SJCRH30 (cell line): Measurements from ENCODE around the gene ADAMTSL3. TPM values are rescaled to one million over a fixed set of nuclear protein-coding genes. Genes with fewer than 3 reads are reported as not detected.

ENCODE experiments used
- DNase-seq, 2 experiments: peaks; one replicate each; pipeline ENCODE4 v3.0.0-alpha.2; 2015 to 2020
- H3K27ac ChIP-seq: fragments of 250-450 bp; sonication (Bioruptor Pico); 2 replicates; pipeline ENCODE4 v1.5.1; 2020; ENCODE audit warnings: mild to moderate bottlenecking, moderate library complexity
- H3K27me3 ChIP-seq: fragments of 250-450 bp; sonication (Bioruptor Pico); 2 replicates; pipeline ENCODE4 v1.5.1; 2020; ENCODE audit warnings: mild to moderate bottlenecking, moderate library complexity
- H3K36me3 ChIP-seq: fragments of 250-450 bp; sonication (Bioruptor Pico); 2 replicates; pipeline ENCODE4 v1.5.1; 2020; ENCODE audit warnings: mild to moderate bottlenecking, moderate library complexity
- H3K4me1 ChIP-seq: fragments of 250-450 bp; sonication (Bioruptor Pico); 2 replicates; pipeline ENCODE4 v1.5.1; 2020; ENCODE audit warnings: mild to moderate bottlenecking, moderate library complexity
- H3K4me3 ChIP-seq: fragments of 250-450 bp; sonication (Bioruptor Pico); 2 replicates; pipeline ENCODE4 v1.5.1; 2020; ENCODE audit warnings: mild to moderate bottlenecking, moderate library complexity
- H3K9me3 ChIP-seq: fragments of 250-450 bp; sonication (Bioruptor Pico); replicated peaks from 2 replicates; pipeline ENCODE4 v1.5.1; 2020; ENCODE audit warnings: mild to moderate bottlenecking, moderate library complexity
- total RNA-seq: library from RNA; depleted of rRNA; stranded (reverse); fragments of >200 nt; shearing (Covaris generic); gene quantifications from 2 replicates; pipeline ENCODE4 v1.2.3, GENCODE V29; 2014

Gene ADAMTSL3
- total RNA-seq, 1 experiment from 2014 or later: 0.22 TPM

GRCh38 chr15:83890587-83890986 lies 236.7 kb downstream of the ADAMTSL3 start:
- Histone ChIP-seq H3K4me3 (no peak overlapping the region), H3K27ac (no peak overlapping the region), H3K36me3 (no peaks in the 10 kb centered on the region), H3K9me3 (no peaks in the 10 kb centered on the region; the same call in 1 of the 2 replicates), H3K27me3 (no peaks in the 10 kb centered on the region; the same call in 1 of the 2 replicates), H3K4me1 (no peaks in the 10 kb centered on the region)
- DNase-seq: no peak

- H3K4me3 ChIP-seq: no peak overlapping the region
- H3K9me3 ChIP-seq: no peaks in the 10 kb centered on the region; the same call in 1 of the 2 replicates
- H3K36me3 ChIP-seq: no peaks in the 10 kb centered on the region
- no peaks in the 10 kb centered on the region for H3K4me1 ChIP-seq
- no peak overlapping the region for H3K27ac ChIP-seq
- DNase-seq: no peak
- H3K27me3 ChIP-seq: no peaks in the 10 kb centered on the region; the same call in 1 of the 2 replicates
Observed at GRCh38 chr15:83892498-83892897, 238.6 kb downstream of the ADAMTSL3 start.

- Histone ChIP-seq H3K36me3 (no peaks in the 10 kb centered on the region), H3K27ac (no peak overlapping the region), H3K27me3 (no peaks in the 10 kb centered on the region; the same call in 1 of the 2 replicates), H3K4me1 (no peaks in the 10 kb centered on the region), H3K4me3 (no peak overlapping the region), H3K9me3 (no peaks in the 10 kb centered on the region; the same call in 1 of the 2 replicates)
- no peak for DNase-seq
Observed at GRCh38 chr15:83893308-83893707, 239.4 kb downstream of the ADAMTSL3 start.

GRCh38 chr15:83897037-83897436 lies 243.1 kb downstream of the ADAMTSL3 start:
- Histone ChIP-seq H3K27me3 (no peaks in the 10 kb centered on the region), H3K27ac (no peak overlapping the region), H3K9me3 (0 out of 2 replicates have a peak, but pooled peaks cover 2% of the 10 kb centered on the region), H3K4me1 (no peaks in the 10 kb centered on the region), H3K4me3 (no peak overlapping the region), H3K36me3 (no peaks in the 10 kb centered on the region)
- DNase-seq: no peak

- DNase-seq: no peak
- Histone ChIP-seq H3K9me3 (0 out of 2 replicates have a peak, but pooled peaks cover 2% of the 10 kb centered on the region), H3K27me3 (no peaks in the 10 kb centered on the region), H3K27ac (no peak overlapping the region), H3K36me3 (no peaks in the 10 kb centered on the region), H3K4me1 (no peaks in the 10 kb centered on the region), H3K4me3 (no peak overlapping the region)
Observed at GRCh38 chr15:83898361-83898760, 244.4 kb downstream of the ADAMTSL3 start.

GRCh38 chr15:83899670-83900069 lies 245.7 kb downstream of the ADAMTSL3 start:
- no peak for DNase-seq
- Histone ChIP-seq H3K4me1 (peaks cover 1% of the 10 kb centered on the region), H3K27me3 (no peaks in the 10 kb centered on the region), H3K9me3 (0 out of 2 replicates have a peak, but pooled peaks cover 2% of the 10 kb centered on the region), H3K4me3 (no peak overlapping the region), H3K36me3 (no peaks in the 10 kb centered on the region), H3K27ac (no peak overlapping the region)

- Histone ChIP-seq H3K27ac (peak overlapping the region; percentile 61), H3K4me1 (peaks cover 9% of the 10 kb centered on the region), H3K9me3 (peaks cover 4% of the 10 kb centered on the region; the same call in 1 of the 2 replicates), H3K4me3 (peak overlapping the region; percentile 9), H3K27me3 (no peaks in the 10 kb centered on the region), H3K36me3 (no peaks in the 10 kb centered on the region)
- peak; percentile 83 to 92 for DNase-seq
Observed at GRCh38 chr15:83904107-83905040, 250.5 kb downstream of the ADAMTSL3 start.

- Histone ChIP-seq H3K4me3 (no peak overlapping the region), H3K27me3 (no peaks in the 10 kb centered on the region), H3K9me3 (peaks cover 4% of the 10 kb centered on the region; the same call in 1 of the 2 replicates), H3K36me3 (no peaks in the 10 kb centered on the region), H3K4me1 (peaks cover 9% of the 10 kb centered on the region), H3K27ac (no peak overlapping the region)
- no peak for DNase-seq
Observed at GRCh38 chr15:83905556-83906273, 251.8 kb downstream of the ADAMTSL3 start.

GRCh38 chr15:83911345-83911744 lies 257.4 kb downstream of the ADAMTSL3 start:
- DNase-seq: no peak
- H3K9me3 ChIP-seq: peaks cover 4% of the 10 kb centered on the region; the same call in 1 of the 2 replicates
- no peaks in the 10 kb centered on the region for H3K36me3 ChIP-seq
- H3K4me3 ChIP-seq: no peak overlapping the region
- H3K27ac ChIP-seq: no peak overlapping the region
- H3K27me3 ChIP-seq: no peaks in the 10 kb centered on the region
- peaks cover 8% of the 10 kb centered on the region for H3K4me1 ChIP-seq

- Histone ChIP-seq H3K4me3 (no peak overlapping the region), H3K27me3 (no peaks in the 10 kb centered on the region), H3K27ac (no peak overlapping the region), H3K4me1 (peaks cover 8% of the 10 kb centered on the region), H3K36me3 (no peaks in the 10 kb centered on the region), H3K9me3 (peaks cover 4% of the 10 kb centered on the region; the same call in 1 of the 2 replicates)
- DNase-seq: no peak
Observed at GRCh38 chr15:83912343-83912742, 258.4 kb downstream of the ADAMTSL3 start.

- no peaks in the 10 kb centered on the region for H3K36me3 ChIP-seq
- H3K27ac ChIP-seq: no peak overlapping the region
- H3K4me3 ChIP-seq: no peak overlapping the region
- H3K9me3 ChIP-seq: peaks cover 4% of the 10 kb centered on the region; the same call in 1 of the 2 replicates
- DNase-seq: no peak
- H3K27me3 ChIP-seq: no peaks in the 10 kb centered on the region
- peaks cover 8% of the 10 kb centered on the region for H3K4me1 ChIP-seq
Observed at GRCh38 chr15:83913034-83913632, 259.2 kb downstream of the ADAMTSL3 start.

GRCh38 chr15:83914906-83915305 lies 261.0 kb downstream of the ADAMTSL3 start:
- Histone ChIP-seq H3K4me3 (no peak overlapping the region), H3K27me3 (no peaks in the 10 kb centered on the region), H3K36me3 (no peaks in the 10 kb centered on the region), H3K9me3 (no peaks in the 10 kb centered on the region), H3K27ac (peak overlapping the region; percentile 18; the same call in 1 of the 2 replicates), H3K4me1 (peaks cover 21% of the 10 kb centered on the region)
- DNase-seq: peak; percentile 44 to 65

- peaks cover 33% of the 10 kb centered on the region for H3K4me1 ChIP-seq
- DNase-seq: no peak
- no peak overlapping the region for H3K4me3 ChIP-seq
- no peaks in the 10 kb centered on the region for H3K9me3 ChIP-seq
- H3K36me3 ChIP-seq: no peaks in the 10 kb centered on the region
- H3K27me3 ChIP-seq: no peaks in the 10 kb centered on the region
- no peak overlapping the region for H3K27ac ChIP-seq
Observed at GRCh38 chr15:83917432-83917831, 263.5 kb downstream of the ADAMTSL3 start.

- H3K36me3 ChIP-seq: no peaks in the 10 kb centered on the region
- H3K27ac ChIP-seq: no peak overlapping the region
- peaks cover 33% of the 10 kb centered on the region for H3K4me1 ChIP-seq
- no peaks in the 10 kb centered on the region for H3K27me3 ChIP-seq
- H3K9me3 ChIP-seq: no peaks in the 10 kb centered on the region
- no peak overlapping the region for H3K4me3 ChIP-seq
- no peak for DNase-seq
Observed at GRCh38 chr15:83918011-83918410, 264.1 kb downstream of the ADAMTSL3 start.
